GM12891 (cell line): ENCODE results near the gene NUDT9.
"Not testable (repeated sequence)": the region's sequence is repeated elsewhere in the genome, so short reads cannot be mapped to it uniquely, and the experiment has no call there.

Source experiments
- DNase-seq: peaks from one replicate; pipeline ENCODE4 v3.0.0; 2011; ENCODE audit warnings: low spot score; ENCODE audit not compliant: insufficient read length
- FAIRE-seq: peaks from 2 replicates; lab custom pipeline; 2011; peaks lifted over from hg19 to GRCh38; lab: Jason Lieb, UNC
- PAX5 ChIP-seq: IDR thresholded peaks from 2 replicates; pipeline ENCODE4 v1.6.1; 2011; ENCODE audit warnings: low read length, moderate library complexity, mild to moderate bottlenecking; ENCODE audit not compliant: insufficient read depth, severe bottlenecking
- POLR2A ChIP-seq: IDR thresholded peaks from 2 replicates; pipeline ENCODE4 v1.6.1; 2011; ENCODE audit warnings: low read depth, low read length, control low read depth
- POLR2AphosphoS5 ChIP-seq: IDR thresholded peaks from 2 replicates; pipeline ENCODE4 v1.6.1; 2011; ENCODE audit warnings: low read depth, low read length, control low read depth
- POU2F2 ChIP-seq: IDR thresholded peaks from 2 replicates; pipeline ENCODE4 v1.6.1; 2011; ENCODE audit warnings: low read depth, mild to moderate bottlenecking, control low read depth, low read length, moderate library complexity
- SPI1 ChIP-seq: IDR thresholded peaks from 2 replicates; pipeline ENCODE4 v1.6.1; 2011; ENCODE audit warnings: low read depth, low read length, control low read depth
- TAF1 ChIP-seq: IDR thresholded peaks from 2 replicates; pipeline ENCODE4 v1.6.1; 2011; ENCODE audit warnings: low read depth, low read length, control low read depth

The NUDT9 gene

GRCh38 chr4:87409420-87409939, 12.9 kb upstream of the NUDT9 start:
- FAIRE-seq (no peak), DNase-seq (no peak)
- TF ChIP-seq PAX5, result no peak
- TF ChIP-seq SPI1, result no peak
- TF ChIP-seq TAF1, result no peak
- no peak for TF ChIP-seq POLR2AphosphoS5

- FAIRE-seq (no peak), DNase-seq (no peak)
- no peak for TF ChIP-seq POU2F2
- no peak for TF ChIP-seq POLR2A
- no peak for TF ChIP-seq PAX5
- no peak for TF ChIP-seq TAF1
- TF ChIP-seq SPI1, result no peak
- TF ChIP-seq POLR2AphosphoS5, result no peak
Observed at GRCh38 chr4:87410157-87410556, 12.2 kb upstream of the NUDT9 start.

- FAIRE-seq, result no peak
- TF ChIP-seq SPI1 (no peak), POU2F2 (no peak), POLR2AphosphoS5 (no peak), PAX5 (no peak), POLR2A (no peak), TAF1 (no peak)
Observed at GRCh38 chr4:87410679-87411078, 11.7 kb upstream of the NUDT9 start.

GRCh38 chr4:87414816-87415215, 7.6 kb upstream of the NUDT9 start:
- no peak for DNase-seq
- FAIRE-seq, result no peak
- no peak for TF ChIP-seq POU2F2
- no peak for TF ChIP-seq SPI1
- TF ChIP-seq TAF1, result no peak

More at GRCh38 chr4:87410679-87411078, 11.7 kb upstream of the NUDT9 start:
- no peak for DNase-seq

- DNase-seq (no peak), FAIRE-seq (no peak)
- TF ChIP-seq PAX5 (no peak), POLR2AphosphoS5 (no peak), POLR2A (no peak), SPI1 (no peak), POU2F2 (no peak), TAF1 (no peak)
Observed at GRCh38 chr4:87416965-87417364, 5.4 kb upstream of the NUDT9 start.

- FAIRE-seq, DNase-seq: not testable (repeated sequence)
Observed at GRCh38 chr4:87418410-87418809, 4.0 kb upstream of the NUDT9 start.

- TF ChIP-seq POLR2AphosphoS5 (no peak), POLR2A (no peak), SPI1 (no peak), PAX5 (no peak), TAF1 (no peak), POU2F2 (no peak)
- FAIRE-seq (no peak), DNase-seq (no peak)
Observed at GRCh38 chr4:87419578-87420249, 2.7 kb upstream of the NUDT9 start.

GRCh38 chr4:87420276-87420830, 2.0 kb upstream of the NUDT9 start:
- TF ChIP-seq POU2F2, result no peak
- TF ChIP-seq TAF1, result no peak
- no peak for TF ChIP-seq SPI1
- no peak for TF ChIP-seq PAX5
- TF ChIP-seq POLR2A, result no peak
- TF ChIP-seq POLR2AphosphoS5, result no peak
- FAIRE-seq (no peak), DNase-seq (no peak)

- FAIRE-seq, result no peak
- no peak for DNase-seq
Observed at GRCh38 chr4:87423317-87424098, 1.1 kb downstream of the NUDT9 start.

GRCh38 chr4:87424099-87424543, 1.7 kb downstream of the NUDT9 start:
- not testable (repeated sequence) for DNase-seq, FAIRE-seq

More at GRCh38 chr4:87423317-87424098, 1.1 kb downstream of the NUDT9 start:
- TF ChIP-seq POLR2AphosphoS5 (no peak), SPI1 (no peak), TAF1 (no peak), POLR2A (no peak), POU2F2 (no peak), PAX5 (no peak)
